HEK293T (cell line): ENCODE results near the gene EDN1.

Experiments used
- BHLHE40 ChIP-seq: fragments of 450-650 bp; IDR thresholded peaks from 2 replicates; pipeline ENCODE4 v1.6.1; 2016; ENCODE audit warnings: mild to moderate bottlenecking, moderate library complexity, borderline replicate concordance
- HDGF ChIP-seq: fragments of 450-650 bp; IDR thresholded peaks from 2 replicates; pipeline ENCODE4 v1.6.1; 2017; ENCODE audit warnings: antibody characterized with exemption, borderline replicate concordance
- L3MBTL2 ChIP-seq: fragments of 450-650 bp; conservative IDR thresholded peaks from 2 replicates; pipeline ENCODE4 v1.6.1; 2016; ENCODE audit warnings: mild to moderate bottlenecking
- PKNOX1 ChIP-seq: fragments of 450-650 bp; IDR thresholded peaks from 2 replicates; pipeline ENCODE4 v1.6.1; 2016
- SP1 ChIP-seq: fragments of 450-650 bp; IDR thresholded peaks from 2 replicates; pipeline ENCODE4 v1.6.1; 2017
- ZNF384 ChIP-seq: fragments of 450-650 bp; IDR thresholded peaks from 2 replicates; pipeline ENCODE4 v1.6.1; 2016

GRCh38 chr6:12331951-12332749 is 42.0 kb downstream of the EDN1 start:
- no peak for TF ChIP-seq PKNOX1
- no peak for TF ChIP-seq SP1
- no peak for TF ChIP-seq ZNF384
- no peak for TF ChIP-seq L3MBTL2
- TF ChIP-seq BHLHE40 = no peak
- TF ChIP-seq HDGF = no peak
